H1 (cell line): ENCODE data around the gene CFAP74. TPM values are rescaled to one million over a fixed set of nuclear protein-coding genes. Genes with fewer than 3 reads are reported as not detected.
"Not testable (repeated sequence)": the region's sequence is repeated elsewhere in the genome, so short reads cannot be mapped to it uniquely, and the experiment has no call there.

ENCODE experiments used
- CTCF ChIA-PET: fragments of 300-600 bp; sonication (Branson Sonifier 250); formaldehyde crosslinking; loops from one replicate; lab custom pipeline; 2021; ENCODE audit not compliant: partially characterized antibody; lab: Charles Lee
- POLR2A ChIA-PET: fragments of 300-600 bp; sonication (Branson Sonifier 250); formaldehyde crosslinking; loops from one replicate; lab custom pipeline; 2021; ENCODE audit warnings: inconsistent platforms; ENCODE audit not compliant: partially characterized antibody; lab: Charles Lee
- DNase-seq, 2 experiments: peaks; one replicate each; pipeline versions ENCODE4 v3.0.0 to v3.0.0-alpha.2; 2010 to 2022; ENCODE audit warnings: low spot score in 2 of 2, low read depth in 1 of 2, mixed read lengths in 1 of 2
- FAIRE-seq: peaks from 2 replicates; lab custom pipeline; 2011; peaks lifted over from hg19 to GRCh38; lab: Jason Lieb, UNC
- H2AFZ ChIP-seq: 2 replicates; pipeline ENCODE4 v1.8.1; 2012; ENCODE audit warnings: low read length, inconsistent platforms
- H2AK5ac ChIP-seq: 2 replicates; pipeline ENCODE4 v1.6.1; 2013; ENCODE audit warnings: low read depth, low read length
- H2BK120ac ChIP-seq: replicated peaks from 2 replicates; pipeline ENCODE3; 2013; ENCODE audit warnings: low read depth, low read length, inconsistent platforms
- H2BK12ac ChIP-seq: 2 replicates; pipeline ENCODE4 v1.6.1; 2013; ENCODE audit warnings: low read depth, low read length
- H2BK15ac ChIP-seq: 2 replicates; pipeline ENCODE4 v1.6.1; 2013; ENCODE audit warnings: low read length
- H2BK20ac ChIP-seq: 2 replicates; pipeline ENCODE4 v1.6.1; 2013; ENCODE audit warnings: low read length
- H2BK5ac ChIP-seq: 2 replicates; pipeline ENCODE4 v1.6.1; 2013; ENCODE audit warnings: low read depth, low read length
- H3K14ac ChIP-seq: 2 replicates; pipeline ENCODE4 v1.6.1; 2013; ENCODE audit warnings: inconsistent platforms; ENCODE audit not compliant: insufficient read length
- H3K18ac ChIP-seq: 2 replicates; pipeline ENCODE4 v1.6.1; 2013; ENCODE audit warnings: low read length; ENCODE audit errors: extremely low read depth
- H3K23ac ChIP-seq: 2 replicates; pipeline ENCODE4 v1.6.1; 2013; ENCODE audit warnings: inconsistent platforms; ENCODE audit not compliant: insufficient read length
- H3K23me2 ChIP-seq: 2 replicates; pipeline ENCODE4 v1.6.1; 2013; ENCODE audit warnings: low read depth, low read length
- H3K27ac ChIP-seq: 2 replicates; pipeline ENCODE4 v1.6.1; 2011; ENCODE audit warnings: low read depth, low read length, inconsistent platforms
- H3K27me3 ChIP-seq, 4 experiments: replicated peaks in 1 of 4; 1 replicate in 1 of 4; 2 replicates in 3 of 4; pipeline versions ENCODE4 v1.6.1 to v1.8.1; 2011 to 2013; ENCODE audit warnings: low read length in 3 of 4, mild to moderate bottlenecking in 3 of 4, inconsistent platforms in 2 of 4, mixed read lengths in 2 of 4, moderate library complexity in 1 of 4; ENCODE audit not compliant: control insufficient read depth in 3 of 4, insufficient read depth in 3 of 4; ENCODE audit errors: extremely low read depth in 1 of 4
- H3K36me3 ChIP-seq, 4 experiments: 2 replicates each; pipeline versions ENCODE4 v1.6.1 to v1.8.1; 2011 to 2013; ENCODE audit warnings: mild to moderate bottlenecking in 4 of 4, low read length in 3 of 4, moderate library complexity in 2 of 4, control low read depth in 1 of 4, inconsistent platforms in 1 of 4; ENCODE audit not compliant: insufficient read depth in 4 of 4, control insufficient read depth in 2 of 4
- H3K4ac ChIP-seq: replicated peaks from 2 replicates; pipeline ENCODE3; 2013; ENCODE audit warnings: low read length, low read depth, mixed read lengths, inconsistent platforms; ENCODE audit not compliant: insufficient read length
- H3K4me1 ChIP-seq, 4 experiments: replicated peaks in 1 of 4; 1 replicate in 1 of 4; 2 replicates in 3 of 4; pipeline versions ENCODE4 v1.6.1 to v1.8.1; 2011 to 2013; ENCODE audit warnings: low read length in 3 of 4, inconsistent platforms in 2 of 4, mixed read lengths in 1 of 4; ENCODE audit not compliant: insufficient read depth in 4 of 4, control insufficient read depth in 3 of 4
- H3K4me2 ChIP-seq, 2 experiments: 2 replicates each; pipeline versions ENCODE4 v1.6.1 to v1.8.1; 2011 to 2013; ENCODE audit warnings: low read depth in 2 of 2, low read length in 2 of 2, control low read depth in 1 of 2, inconsistent platforms in 1 of 2, mild to moderate bottlenecking in 1 of 2; ENCODE audit not compliant: insufficient read depth in 1 of 2
- H3K4me3 ChIP-seq, 4 experiments: fragments of 200-600, 300-600 bp in 1 of 4; sonication (generic), shearing (Covaris generic), sonication (Bioruptor Twin) in 1 of 4; 2 replicates each; pipeline versions ENCODE4 v1.5.1 to v1.8.1; 2011 to 2016; ENCODE audit warnings: low read length in 4 of 4, low read depth in 3 of 4, control low read depth in 2 of 4, inconsistent platforms in 2 of 4, mild to moderate bottlenecking in 2 of 4, mixed read lengths in 1 of 4, moderate library complexity in 1 of 4; ENCODE audit not compliant: insufficient read depth in 2 of 4; ENCODE audit errors: extremely low read depth in 1 of 4
- H3K56ac ChIP-seq: replicated peaks from 2 replicates; pipeline ENCODE3; 2013; ENCODE audit warnings: low read depth, mild to moderate bottlenecking, mixed read lengths, low read length, inconsistent platforms; ENCODE audit not compliant: insufficient read length
- H3K79me1 ChIP-seq: 2 replicates; pipeline ENCODE4 v1.6.1; 2013; ENCODE audit warnings: low read depth, low read length, control low read depth
- H3K79me2 ChIP-seq, 2 experiments: 2 replicates each; pipeline versions ENCODE4 v1.6.1 to v1.8.1; 2012 to 2013; ENCODE audit warnings: low read length in 2 of 2, mild to moderate bottlenecking in 2 of 2, inconsistent platforms in 1 of 2; ENCODE audit not compliant: insufficient read depth in 2 of 2, control insufficient read depth in 1 of 2
- H3K9ac ChIP-seq, 4 experiments: replicated peaks in 1 of 4; 1 replicate in 1 of 4; 2 replicates in 3 of 4; pipeline versions ENCODE4 v1.6.1 to v1.8.1; 2011 to 2013; ENCODE audit warnings: low read depth in 3 of 4, low read length in 3 of 4, control low read depth in 2 of 4, mild to moderate bottlenecking in 2 of 4, moderate library complexity in 2 of 4, inconsistent platforms in 1 of 4; ENCODE audit errors: extremely low read depth in 1 of 4
- H3K9me3 ChIP-seq, 2 experiments: 2 replicates each; pipeline versions ENCODE4 v1.6.1 to v1.8.1; 2012 to 2013; ENCODE audit warnings: mild to moderate bottlenecking in 2 of 2, moderate library complexity in 2 of 2, control low read depth in 1 of 2, inconsistent platforms in 1 of 2, low read depth in 1 of 2, low read length in 1 of 2, mixed read lengths in 1 of 2; ENCODE audit not compliant: insufficient read depth in 2 of 2
- H4K20me1 ChIP-seq, 2 experiments: replicated peaks in 1 of 2; 2 replicates each; pipeline versions ENCODE3 to v1.8.1; 2011 to 2013; ENCODE audit warnings: inconsistent platforms in 2 of 2, low read length in 2 of 2, mild to moderate bottlenecking in 1 of 2; ENCODE audit not compliant: insufficient read depth in 2 of 2, control insufficient read depth in 1 of 2
- H4K5ac ChIP-seq: 2 replicates; pipeline ENCODE4 v1.6.1; 2013; ENCODE audit warnings: low read length, low read depth, mixed read lengths, inconsistent platforms; ENCODE audit not compliant: insufficient read length
- H4K8ac ChIP-seq: 2 replicates; pipeline ENCODE4 v1.8.0; 2013; ENCODE audit warnings: mild to moderate bottlenecking, moderate library complexity, low read length, inconsistent platforms; ENCODE audit not compliant: insufficient read depth; ENCODE audit errors: extremely low read depth
- H4K91ac ChIP-seq: replicated peaks from 2 replicates; pipeline ENCODE3; 2013; ENCODE audit warnings: low read length, mixed read lengths, inconsistent platforms; ENCODE audit not compliant: insufficient read length
- WGBS, 2 experiments: shearing (Covaris generic) in 1 of 2; methylation state at CpG; one replicate each; pipeline versions ENCODE4 v1.1.6 to v1.1.7; 2013 to 2015; ENCODE audit warnings: low lambda C conversion rate in 2 of 2, mixed read lengths in 2 of 2, inconsistent platforms in 1 of 2, low coverage in 1 of 2, missing lambda C conversion rate in 1 of 2; ENCODE audit not compliant: insufficient replicate concordance in 2 of 2, insufficient coverage in 1 of 2, insufficient read length in 1 of 2; ENCODE audit errors: extremely low coverage in 1 of 2, missing lambda C conversion rate in 1 of 2; 5-methylcytosine and 5-hydroxymethylcytosine counted together
- polyA plus RNA-seq, 7 experiments: library from polyadenylated mRNA; depleted of rRNA in 3 of 7; stranded (reverse) in 5 of 7; unstranded in 2 of 7; fragments of >200 nt in 5 of 7; fragments of 200-250 nt in 2 of 7; gene quantifications; 1 replicate in 5 of 7; 2 replicates in 1 of 7; 4 replicates in 1 of 7; pipeline versions ENCODE4 v1.2.1 to v1.2.3, GENCODE V29; 2011 to 2013; ENCODE audit warnings: missing spikeins in 2 of 7, mixed read lengths in 2 of 7
- total RNA-seq: library from RNA; stranded (reverse); fragmentation: NEBNext Ultra II Directional; extraction: Animal tissue kit (Norgen Biotek cat#: 25700); gene quantifications from 2 replicates; pipeline ENCODE4 v1.2.1, GENCODE V29; 2021

CFAP74 gene
- total and polyA plus RNA-seq, 2 of the 8 experiments (the other 6 are each of a cell fraction or from before 2014, with no cell fraction given): 0.09 to 0.20 TPM

DNA sequence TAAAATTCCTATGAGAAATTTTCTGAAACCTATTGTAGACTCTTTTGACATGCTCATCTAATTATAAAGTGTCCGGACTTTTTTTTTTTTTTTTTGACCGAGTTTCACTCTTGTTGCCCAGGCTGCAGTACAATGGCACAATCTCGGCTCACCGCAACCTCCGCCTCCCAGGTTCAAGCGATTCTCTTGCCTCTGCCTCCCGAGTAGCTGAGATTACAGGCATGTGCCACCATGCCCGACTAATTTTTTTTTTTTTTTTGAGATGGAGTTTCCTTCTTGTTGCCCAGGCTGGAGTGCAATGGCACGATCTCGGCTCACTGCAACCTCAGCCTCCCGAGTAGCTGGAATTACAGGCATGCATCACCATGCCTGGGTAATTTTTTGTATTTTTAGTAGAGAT is 119.7 kb downstream of the CFAP74 start:
- not testable (repeated sequence) for H2BK120ac ChIP-seq, H3K27ac ChIP-seq, H3K18ac ChIP-seq, H3K4ac ChIP-seq, FAIRE-seq, H3K56ac ChIP-seq, H3K4me2 ChIP-seq, H2BK5ac ChIP-seq, H2BK15ac ChIP-seq, H2AK5ac ChIP-seq, H3K23ac ChIP-seq, H3K4me3 ChIP-seq, H3K27me3 ChIP-seq, H3K4me1 ChIP-seq, H4K91ac ChIP-seq, H3K14ac ChIP-seq, H3K36me3 ChIP-seq, H4K8ac ChIP-seq, H2BK12ac ChIP-seq, H3K9ac ChIP-seq, H2BK20ac ChIP-seq, H3K23me2 ChIP-seq, H2AFZ ChIP-seq, DNase-seq, H4K5ac ChIP-seq, H3K9me3 ChIP-seq
- Histone ChIP-seq H3K79me1 (peaks cover 12% of the 10 kb centered on the region), H3K79me2 (peaks cover 71 to 98% of the 10 kb centered on the region in 2 experiments), H4K20me1 (peaks cover 29 to 33% of the 10 kb centered on the region in 2 experiments)
- ChIA-PET POLR2A (interaction anchor here (1.0 to 5.1 kb wide), 9 partner anchors 8 to 107 kb away, joined by 3 to 33 read pairs (median 3); partner anchors contain the start of gene CALML6), CTCF (interaction anchor here (0.7 to 4.6 kb wide), 5 partner anchors 11 to 327 kb away, joined by 3 to 26 read pairs (median 5); no protein-coding TSS in a partner anchor)
- WGBS, 2 experiments: 88% methylated on average over 10 of the region's 11 CpGs; no CpG with 5 or more reads in 1 of the 2 experiments
